IMR-90 (cell line): ENCODE data around the gene GDF10. TPM values are rescaled to one million over a fixed set of nuclear protein-coding genes. Genes with fewer than 3 reads are reported as not detected.
A peak's percentile ranks its signal among the peaks of the same experiment; 100 is the strongest.

Experiments
- ATAC-seq: fragments of 200-7000 bp; cut with Tn5 transposase; 2 replicates; pipeline ENCODE4 v1.9.1; 2020; ENCODE audit warnings: low read depth, mild to moderate bottlenecking, moderate library complexity
- BruUV-seq: library from RNA; stranded (reverse); fragments of 400-500 nt; replicated peaks from 2 replicates; lab custom pipeline; 2021; lab: Mats Ljungman, UMichigan
- CTCF ChIA-PET: fragments of 300-600 bp; formaldehyde crosslinking; extraction: SDS; loops from one replicate; lab custom pipeline; 2021; ENCODE audit warnings: antibody characterized with exemption; lab: Yijun Ruan, JAX
- POLR2A ChIA-PET: fragments of 300-600 bp; sonication (Branson Sonifier 250); formaldehyde crosslinking; loops from one replicate; lab custom pipeline; 2022; ENCODE audit warnings: antibody characterized with exemption; ENCODE audit not compliant: unreplicated experiment; lab: Charles Lee
- DNase-seq: peaks from one replicate; pipeline ENCODE4 v3.0.0; 2013
- H2AFZ ChIP-seq: replicated peaks from 2 replicates; pipeline ENCODE3; 2013; ENCODE audit warnings: low read length, mild to moderate bottlenecking; ENCODE audit not compliant: poor library complexity
- H2AK5ac ChIP-seq: 2 replicates; pipeline ENCODE4 v1.6.1; 2013; ENCODE audit warnings: low read depth, low read length, inconsistent platforms
- H2AK9ac ChIP-seq: replicated peaks from 2 replicates; pipeline ENCODE3; 2013; ENCODE audit warnings: mild to moderate bottlenecking, low read depth, low read length, moderate library complexity; ENCODE audit not compliant: poor library complexity
- H2BK120ac ChIP-seq: 2 replicates; pipeline ENCODE4 v1.6.1; 2013; ENCODE audit warnings: low read depth, low read length, inconsistent platforms
- H2BK15ac ChIP-seq: 3 replicates; pipeline ENCODE4 v1.6.1; 2013; ENCODE audit warnings: low read depth, low read length, inconsistent platforms
- H2BK20ac ChIP-seq: 2 replicates; pipeline ENCODE4 v1.6.1; 2013; ENCODE audit warnings: low read depth, mild to moderate bottlenecking, inconsistent platforms, low read length, moderate library complexity
- H2BK5ac ChIP-seq: 2 replicates; pipeline ENCODE4 v1.6.1; 2013; ENCODE audit warnings: mild to moderate bottlenecking, low read depth, low read length, inconsistent platforms; ENCODE audit not compliant: poor library complexity, severe bottlenecking
- H3K14ac ChIP-seq: replicated peaks from 2 replicates; pipeline ENCODE4 v1.6.1; 2013; ENCODE audit warnings: low read depth, low read length, inconsistent platforms
- H3K18ac ChIP-seq: 2 replicates; pipeline ENCODE4 v1.6.1; 2013; ENCODE audit warnings: low read depth, low read length, control low read depth
- H3K23ac ChIP-seq: 2 replicates; pipeline ENCODE4 v1.6.1; 2013; ENCODE audit warnings: low read depth, low read length, inconsistent platforms
- H3K27ac ChIP-seq: 2 replicates; pipeline ENCODE4 v1.5.1; 2013; ENCODE audit warnings: mild to moderate bottlenecking, control low read depth, low read length; ENCODE audit not compliant: insufficient read depth
- H3K27me3 ChIP-seq: 2 replicates; pipeline ENCODE4 v1.6.1; 2013; ENCODE audit warnings: low read length; ENCODE audit not compliant: control insufficient read depth, insufficient read depth
- H3K36me3 ChIP-seq: 2 replicates; pipeline ENCODE4 v1.6.1; 2013; ENCODE audit warnings: low read length, mixed read lengths; ENCODE audit not compliant: control insufficient read depth, insufficient read depth
- H3K4ac ChIP-seq: 2 replicates; pipeline ENCODE4 v1.6.1; 2013; ENCODE audit warnings: low read depth, low read length, inconsistent platforms
- H3K4me1 ChIP-seq: 2 replicates; pipeline ENCODE4 v1.6.1; 2013; ENCODE audit warnings: low read length, mixed read lengths; ENCODE audit not compliant: control insufficient read depth, insufficient read depth
- H3K4me2 ChIP-seq: 2 replicates; pipeline ENCODE4 v1.6.1; 2013; ENCODE audit warnings: low read depth, mild to moderate bottlenecking, control low read depth, low read length, moderate library complexity
- H3K4me3 ChIP-seq: 2 replicates; pipeline ENCODE4 v1.5.1; 2013; ENCODE audit warnings: low read depth, mild to moderate bottlenecking, control low read depth, low read length, moderate library complexity; ENCODE audit not compliant: insufficient read depth
- H3K56ac ChIP-seq: 2 replicates; pipeline ENCODE4 v1.6.1; 2013; ENCODE audit warnings: low read length, inconsistent platforms; ENCODE audit not compliant: insufficient read depth; ENCODE audit errors: extremely low read depth
- H3K79me1 ChIP-seq, 2 experiments: 2 replicates each; pipeline ENCODE4 v1.6.1; 2013; ENCODE audit warnings: low read length in 2 of 2, inconsistent platforms in 1 of 2, low read depth in 1 of 2
- H3K9ac ChIP-seq: 2 replicates; pipeline ENCODE4 v1.6.1; 2013; ENCODE audit warnings: low read depth, low read length, control low read depth
- H3K9me1 ChIP-seq: 2 replicates; pipeline ENCODE4 v1.6.1; 2013; ENCODE audit warnings: low read length, inconsistent platforms; ENCODE audit not compliant: insufficient read depth
- H3K9me3 ChIP-seq: 2 replicates; pipeline ENCODE4 v1.6.1; 2013; ENCODE audit warnings: low read length; ENCODE audit not compliant: control insufficient read depth, insufficient read depth
- H4K20me1 ChIP-seq: 2 replicates; pipeline ENCODE4 v1.6.1; 2013; ENCODE audit warnings: low read length, inconsistent platforms; ENCODE audit not compliant: insufficient read depth
- H4K5ac ChIP-seq: 2 replicates; pipeline ENCODE4 v1.6.1; 2013; ENCODE audit warnings: mild to moderate bottlenecking, low read depth, low read length, control low read depth
- H4K8ac ChIP-seq, 2 experiments: 2 replicates each; pipeline ENCODE4 v1.6.1; 2013; ENCODE audit warnings: low read depth in 2 of 2, low read length in 2 of 2, control low read depth in 1 of 2, inconsistent platforms in 1 of 2
- H4K91ac ChIP-seq: 2 replicates; pipeline ENCODE4 v1.6.1; 2013; ENCODE audit warnings: low read depth, low read length, inconsistent platforms; ENCODE audit not compliant: insufficient read depth
- BHLHE40 ChIP-seq: fragments of 150-350 bp; IDR thresholded peaks from 2 replicates; pipeline ENCODE4 v1.6.1; 2016; ENCODE audit warnings: mild to moderate bottlenecking, low read depth, low read length
- CEBPB ChIP-seq: IDR thresholded peaks from 2 replicates; pipeline ENCODE4 v1.6.1; 2012; ENCODE audit warnings: low read depth, low read length, improper control_type of control experiment
- CHD1 ChIP-seq: IDR thresholded peaks from 2 replicates; pipeline ENCODE4 v1.6.1; 2012; ENCODE audit warnings: low read depth, low read length, improper control_type of control experiment
- FOS ChIP-seq: fragments of 150-350 bp; IDR thresholded peaks from 2 replicates; pipeline ENCODE4 v1.6.1; 2016; ENCODE audit warnings: low read depth, low read length
- MAFK ChIP-seq: IDR thresholded peaks from 2 replicates; pipeline ENCODE4 v1.6.1; 2012; ENCODE audit warnings: low read depth, low read length, improper control_type of control experiment
- MAZ ChIP-seq: IDR thresholded peaks from 2 replicates; pipeline ENCODE4 v1.6.1; 2012; ENCODE audit warnings: low read depth, mild to moderate bottlenecking, low read length, improper control_type of control experiment, moderate library complexity, borderline replicate concordance
- MXI1 ChIP-seq: IDR thresholded peaks from 2 replicates; pipeline ENCODE4 v1.6.1; 2012; ENCODE audit warnings: low read depth, mild to moderate bottlenecking, low read length, moderate library complexity, borderline replicate concordance
- NFE2L2 ChIP-seq: fragments of 150-350 bp; IDR thresholded peaks from 2 replicates; pipeline ENCODE4 v1.6.1; 2016; ENCODE audit warnings: low read depth, mild to moderate bottlenecking, low read length
- RAD21 ChIP-seq: IDR thresholded peaks from 2 replicates; pipeline ENCODE4 v1.6.1; 2012; ENCODE audit warnings: low read length, improper control_type of control experiment
- RCOR1 ChIP-seq: IDR thresholded peaks from 2 replicates; pipeline ENCODE4 v1.6.1; 2012; ENCODE audit warnings: mild to moderate bottlenecking, low read length, improper control_type of control experiment; ENCODE audit not compliant: insufficient replicate concordance
- RFX5 ChIP-seq: IDR thresholded peaks from 2 replicates; pipeline ENCODE4 v1.8.0; 2012; ENCODE audit warnings: low read depth, mild to moderate bottlenecking, low read length, moderate library complexity
- SMC3 ChIP-seq: fragments of 150-350 bp; IDR thresholded peaks from 2 replicates; pipeline ENCODE4 v1.6.1; 2016; ENCODE audit warnings: low read depth, mild to moderate bottlenecking, antibody characterized with exemption, low read length, moderate library complexity
- USF2 ChIP-seq: fragments of 150-350 bp; IDR thresholded peaks from 2 replicates; pipeline ENCODE4 v1.6.1; 2017; ENCODE audit warnings: mild to moderate bottlenecking, antibody characterized with exemption, low read length, low read depth
- WGBS, 2 experiments: methylation state at CpG; one replicate each; pipeline versions ENCODE4 v1.1.5 to v1.1.7; 2013; ENCODE audit warnings: missing lambda C conversion rate in 2 of 2; ENCODE audit not compliant: insufficient read length in 1 of 2; ENCODE audit errors: extremely low coverage in 2 of 2; 5-methylcytosine and 5-hydroxymethylcytosine counted together
- dilution Hi-C: fragments of 300-500 bp; cut with HindIII; formaldehyde crosslinking; loops from one replicate; pipeline ENCODE4 v1.14.3; 2018; ENCODE audit warnings: low sequenced_read_pairs; ENCODE audit not compliant: unreplicated experiment
- in situ Hi-C: fragments of 300-500 bp; cut with MboI; formaldehyde crosslinking; loops from 3 replicates; pipeline ENCODE4 v1.14.3; 2019; ENCODE audit warnings: low sequenced_read_pairs, inconsistent platforms, mixed read lengths
- intact Hi-C: fragments of 100-400 bp; cut with micrococcal nuclease; formaldehyde crosslinking; loops from 2 replicates; pipeline ENCODE4 v1.10.0; 2022
- polyA plus RNA-seq, 3 experiments: library from polyadenylated mRNA; depleted of rRNA; stranded (reverse); fragments of >200 nt; gene quantifications; 2 replicates each; pipeline ENCODE4 v1.2.3, GENCODE V29; 2012; ENCODE audit warnings: low replicate concordance in 1 of 3
- total RNA-seq: library from RNA; depleted of rRNA; stranded (reverse); fragments of >200 nt; gene quantifications from 2 replicates; pipeline ENCODE4 v1.2.3, GENCODE V29; 2012

GDF10 gene
- total and polyA plus RNA-seq, 2 of the 4 experiments (the other 2 are of a cell fraction): 0.34 TPM; not detected in 1

DNA sequence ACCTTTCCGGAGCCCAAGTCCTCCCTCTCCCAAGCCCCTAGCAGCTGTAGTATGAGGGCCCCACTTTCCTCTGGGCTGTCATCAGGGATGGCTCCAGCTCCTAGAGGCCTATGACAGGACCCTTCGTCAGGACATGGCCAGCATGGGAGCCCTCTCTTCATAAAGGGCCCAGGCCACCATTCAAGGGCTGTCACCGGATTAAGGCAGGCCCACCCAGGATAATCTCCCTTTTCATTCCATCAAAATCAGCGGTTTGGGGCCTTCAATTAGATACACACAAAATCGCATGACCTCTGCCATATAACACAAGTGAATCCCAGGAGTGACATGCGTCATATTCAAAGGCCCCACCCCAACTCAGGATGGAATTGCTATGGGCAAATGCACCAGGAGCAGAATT lies 12.2 kb upstream of the GDF10 start:
- H3K23ac ChIP-seq: no peak overlapping the region
- CTCF ChIA-PET: no interaction called here
- no peak overlapping the region for H4K5ac ChIP-seq
- peaks cover 30% of the 10 kb centered on the region for H3K27me3 ChIP-seq
- H4K8ac ChIP-seq: no peak overlapping the region
- POLR2A ChIA-PET: no interaction called here
- H3K9me3 ChIP-seq: no peaks in the 10 kb centered on the region
- no peak for TF ChIP-seq MXI1
- no peak for TF ChIP-seq FOS
- no peak for TF ChIP-seq RCOR1
- TF ChIP-seq RAD21: no peak
- no peak for TF ChIP-seq CEBPB
- TF ChIP-seq BHLHE40: no peak
- TF ChIP-seq CHD1: no peak
- no peak for TF ChIP-seq NFE2L2
- no peak for TF ChIP-seq MAFK
- no peak for TF ChIP-seq RFX5
- no peak for TF ChIP-seq USF2
- TF ChIP-seq SMC3: no peak
- no peak for TF ChIP-seq MAZ
- no peaks in the 10 kb centered on the region for H3K79me1 ChIP-seq
- BruUV-seq: no TSS peak
- H3K56ac ChIP-seq: no peak overlapping the region
- H4K91ac ChIP-seq: no peak overlapping the region
- H3K14ac ChIP-seq: no peak overlapping the region
- no peaks in the 10 kb centered on the region for H3K4me1 ChIP-seq
- no peak overlapping the region for H3K18ac ChIP-seq
- DNase-seq (no peak), ATAC-seq (no peak)
- no peak overlapping the region for H3K27ac ChIP-seq
- H2BK15ac ChIP-seq: no peak overlapping the region
- no peak overlapping the region for H3K4ac ChIP-seq
- H3K36me3 ChIP-seq: no peaks in the 10 kb centered on the region
- H3K9ac ChIP-seq: no peak overlapping the region
- H2AK9ac ChIP-seq: peak overlapping the region; percentile 78
- H3K4me3 ChIP-seq: no peak overlapping the region
- H3K9me1 ChIP-seq: no peaks in the 10 kb centered on the region; the same call in 1 of the 2 replicates
- intact Hi-C loops (no loop called here), dilution Hi-C loops (no loop called here), in situ Hi-C loops (no loop called here)
- H2AFZ ChIP-seq: no peak overlapping the region
- no peak overlapping the region for H2BK20ac ChIP-seq
- H2BK5ac ChIP-seq: no peak overlapping the region
- no peak overlapping the region for H3K4me2 ChIP-seq
- no peak overlapping the region for H2BK120ac ChIP-seq
- no peak overlapping the region for H2AK5ac ChIP-seq
- WGBS, 2 experiments: no CpG with 5 or more reads among the region's 6 CpGs
- H4K20me1 ChIP-seq: no peaks in the 10 kb centered on the region
